Stimulated activated naive CD8-positive, alpha-beta T cell treated with anti-CD3 and anti-CD28 coated beads, Interleukin-15, amount 100 ng/mL, for 72 hours (primary cell): ENCODE results near the gene MADD.
"Not testable (repeated sequence)": the region's sequence is repeated elsewhere in the genome, so short reads cannot be mapped to it uniquely, and the experiment has no call there.

Source experiments
- ATAC-seq: fragments of 150-1000 bp; cut with Tn5 transposase; 2 replicates; pipeline ENCODE4 v1.10.0; 2021; ENCODE audit warnings: mild to moderate bottlenecking, moderate library complexity
- DNase-seq, 2 donors: peaks; one replicate each; pipeline ENCODE4 v3.0.0; 2021 to 2022
- H3K27ac Mint-ChIP-seq, 2 donors: one replicate each; pipeline ENCODE4 v1.8.0; 2022; ENCODE audit warnings: mild to moderate bottlenecking in 2 of 2, mixed read lengths in 2 of 2, moderate library complexity in 2 of 2
- H3K27me3 Mint-ChIP-seq: one replicate; pipeline ENCODE4 v1.8.0; 2022; ENCODE audit warnings: mixed read lengths
- H3K4me1 Mint-ChIP-seq: one replicate; pipeline ENCODE4 v1.8.0; 2022; ENCODE audit warnings: mild to moderate bottlenecking, mixed read lengths
- H3K4me3 Mint-ChIP-seq, 2 donors: one replicate each; pipeline ENCODE4 v1.8.0; 2022; ENCODE audit warnings: mild to moderate bottlenecking in 2 of 2, mixed read lengths in 2 of 2, moderate library complexity in 1 of 2
- H3K9me3 Mint-ChIP-seq, 2 donors: one replicate each; pipeline ENCODE4 v1.8.0; 2022; ENCODE audit warnings: mixed read lengths in 2 of 2

Gene MADD

GRCh38 chr11:47332791-47333525 is 63.0 kb downstream of the MADD start:
- no peaks in the 10 kb centered on the region for H3K9me3 Mint-ChIP-seq
- H3K4me3 Mint-ChIP-seq: no peak overlapping the region
- no peak overlapping the region for H3K27ac Mint-ChIP-seq
- H3K27me3 Mint-ChIP-seq: no peaks in the 10 kb centered on the region
- peak; percentile 18 for ATAC-seq
- DNase-seq: no peak
- no peaks in the 10 kb centered on the region for H3K4me1 Mint-ChIP-seq

GRCh38 chr11:47333526-47333845 is 63.6 kb downstream of the MADD start:
- no peak overlapping the region for H3K27ac Mint-ChIP-seq
- no peaks in the 10 kb centered on the region for H3K4me1 Mint-ChIP-seq
- no peak for DNase-seq
- no peak overlapping the region for H3K4me3 Mint-ChIP-seq
- ATAC-seq: no peak
- no peaks in the 10 kb centered on the region for H3K9me3 Mint-ChIP-seq
- no peaks in the 10 kb centered on the region for H3K27me3 Mint-ChIP-seq

GRCh38 chr11:47333886-47334443 is 64.0 kb downstream of the MADD start:
- Mint-ChIP-seq H3K4me1 (no peaks in the 10 kb centered on the region), H3K4me3 (no peak overlapping the region), H3K9me3 (no peaks in the 10 kb centered on the region), H3K27ac (no peak overlapping the region), H3K27me3 (no peaks in the 10 kb centered on the region)
- DNase-seq: no peak
- no peak for ATAC-seq

GRCh38 chr11:47334699-47335411 is 64.9 kb downstream of the MADD start:
- not testable (repeated sequence) for H3K27ac Mint-ChIP-seq, H3K4me1 Mint-ChIP-seq, ATAC-seq, H3K4me3 Mint-ChIP-seq, H3K9me3 Mint-ChIP-seq, DNase-seq, H3K27me3 Mint-ChIP-seq

- ATAC-seq: no peak
These were observed 65.8 kb downstream of the MADD start for GRCh38 chr11:47335733-47336132.

GRCh38 chr11:47336595-47336994 is 66.7 kb downstream of the MADD start:
- ATAC-seq (no peak), DNase-seq (no peak)
- Mint-ChIP-seq H3K27ac (no peak overlapping the region), H3K4me3 (no peak overlapping the region), H3K9me3 (no peaks in the 10 kb centered on the region), H3K27me3 (no peaks in the 10 kb centered on the region), H3K4me1 (no peaks in the 10 kb centered on the region)

More at GRCh38 chr11:47335733-47336132, 65.8 kb downstream of the MADD start:
- no peak overlapping the region for H3K27ac Mint-ChIP-seq
- no peak for DNase-seq
- no peaks in the 10 kb centered on the region for H3K9me3 Mint-ChIP-seq
- H3K4me3 Mint-ChIP-seq: no peak overlapping the region
- no peaks in the 10 kb centered on the region for H3K4me1 Mint-ChIP-seq
- H3K27me3 Mint-ChIP-seq: no peaks in the 10 kb centered on the region

GRCh38 chr11:47337229-47337924 is 67.4 kb downstream of the MADD start:
- ATAC-seq: no peak
- H3K27me3 Mint-ChIP-seq: no peaks in the 10 kb centered on the region

GRCh38 chr11:47338396-47339241 is 68.7 kb downstream of the MADD start:
- Mint-ChIP-seq H3K4me3 (no peak overlapping the region), H3K4me1 (no peaks in the 10 kb centered on the region), H3K9me3 (no peaks in the 10 kb centered on the region), H3K27ac (no peak overlapping the region), H3K27me3 (no peaks in the 10 kb centered on the region)
- ATAC-seq: no peak
- DNase-seq: no peak

More at GRCh38 chr11:47337229-47337924, 67.4 kb downstream of the MADD start:
- Mint-ChIP-seq H3K9me3 (no peaks in the 10 kb centered on the region), H3K4me3 (no peak overlapping the region), H3K27ac (no peak overlapping the region), H3K4me1 (no peaks in the 10 kb centered on the region)
- no peak for DNase-seq

- no peak overlapping the region for H3K27ac Mint-ChIP-seq
- no peaks in the 10 kb centered on the region for H3K27me3 Mint-ChIP-seq
- no peaks in the 10 kb centered on the region for H3K4me1 Mint-ChIP-seq
- DNase-seq (no peak), ATAC-seq (no peak)
- H3K4me3 Mint-ChIP-seq: no peak overlapping the region
- no peaks in the 10 kb centered on the region for H3K9me3 Mint-ChIP-seq
These were observed 70.1 kb downstream of the MADD start for GRCh38 chr11:47340010-47340409.

- Mint-ChIP-seq H3K9me3 (no peaks in the 10 kb centered on the region), H3K4me3 (no peak overlapping the region)
These were observed 71.2 kb downstream of the MADD start for GRCh38 chr11:47340980-47341775.

GRCh38 chr11:47342036-47342803 is 72.3 kb downstream of the MADD start:
- no peaks in the 10 kb centered on the region for H3K9me3 Mint-ChIP-seq
- H3K27ac Mint-ChIP-seq: no peak overlapping the region
- DNase-seq (no peak), ATAC-seq (no peak)
- no peak overlapping the region for H3K4me3 Mint-ChIP-seq
- H3K27me3 Mint-ChIP-seq: no peaks in the 10 kb centered on the region
- no peaks in the 10 kb centered on the region for H3K4me1 Mint-ChIP-seq

More at GRCh38 chr11:47340980-47341775, 71.2 kb downstream of the MADD start:
- ATAC-seq (no peak), DNase-seq (no peak)
- Mint-ChIP-seq H3K27ac (no peak overlapping the region), H3K4me1 (no peaks in the 10 kb centered on the region), H3K27me3 (no peaks in the 10 kb centered on the region)

GRCh38 chr11:47342854-47343253 is 72.9 kb downstream of the MADD start:
- H3K9me3 Mint-ChIP-seq: no peaks in the 10 kb centered on the region
- H3K27me3 Mint-ChIP-seq: no peaks in the 10 kb centered on the region
- H3K4me1 Mint-ChIP-seq: no peaks in the 10 kb centered on the region
- H3K27ac Mint-ChIP-seq: peak overlapping the region in 1 of 2 donors; percentile 32
- no peak for ATAC-seq
- no peak overlapping the region for H3K4me3 Mint-ChIP-seq
- no peak for DNase-seq

GRCh38 chr11:47345890-47346563 is 76.1 kb downstream of the MADD start:
- no peak for ATAC-seq
- Mint-ChIP-seq H3K9me3 (no peaks in the 10 kb centered on the region), H3K4me3 (no peak overlapping the region), H3K4me1 (no peaks in the 10 kb centered on the region), H3K27me3 (no peaks in the 10 kb centered on the region), H3K27ac (peak overlapping the region in 1 of 2 donors; percentile 37)
- DNase-seq: no peak
